ENCODE measurements around the gene C2orf76. TPM values are rescaled to one million over a fixed set of nuclear protein-coding genes. Genes with fewer than 3 reads are reported as not detected.

The C2orf76 gene
- total and polyA plus RNA-seq, 10 of the 15 experiments (the other 5 are each of a cell fraction or from before 2014, with no cell fraction given), result 14.0 to 46.1 (median 25.4) TPM

DNA sequence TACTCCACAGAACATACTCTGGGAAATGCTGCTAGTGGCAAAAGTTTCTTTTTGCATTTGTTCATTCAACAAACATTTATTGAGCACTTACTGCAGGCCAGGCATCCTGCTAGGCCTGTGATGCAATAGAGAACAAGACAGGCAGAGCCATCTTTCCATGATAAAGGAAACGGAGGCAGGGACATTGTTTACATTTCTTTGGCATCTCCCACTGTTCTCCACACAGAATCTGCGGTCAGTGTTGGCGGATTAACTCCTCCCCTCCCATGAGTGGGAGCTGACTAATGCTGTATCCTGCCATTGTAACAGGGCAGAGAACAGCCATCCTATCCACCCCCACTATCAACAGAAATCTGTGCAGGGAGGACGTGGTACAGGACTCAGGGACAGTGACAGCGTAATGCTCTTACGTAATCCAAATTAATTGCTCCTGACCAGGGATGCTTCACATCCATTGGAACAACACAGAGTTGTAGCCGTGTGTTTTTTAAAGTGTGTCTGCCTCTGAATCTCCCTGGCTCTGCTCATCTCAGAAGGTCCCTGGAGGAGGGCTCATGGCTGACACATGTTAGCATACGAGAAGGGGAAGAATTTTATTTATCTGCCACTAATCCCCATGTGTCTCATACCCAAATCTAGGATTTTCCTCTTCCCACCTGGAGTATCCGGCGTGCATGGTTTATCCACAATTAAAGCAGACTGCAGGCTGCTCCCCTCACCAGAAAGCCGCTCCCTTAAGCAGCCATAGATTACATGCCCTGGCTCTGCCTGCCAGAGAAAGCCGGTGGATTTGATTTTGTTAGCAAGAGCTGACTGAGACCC, 110.7 kb downstream of the C2orf76 start:
- Histone ChIP-seq H3K4me2 (ENCODE audit: control insufficient read depth, insufficient read depth) (no peak overlapping the region), H3K4me3 (no peak overlapping the region), H3K4me1 (ENCODE audit: control insufficient read depth, insufficient read depth, low read length) (no peaks in the 10 kb centered on the region), H3K9me3 (replicated peaks; ENCODE audit: control insufficient read depth, insufficient read depth, low read length) (no peaks in the 10 kb centered on the region), H3K9ac (ENCODE audit: control insufficient read depth, insufficient read depth, low read length) (no peak overlapping the region), H3K27me3 (replicated peaks in 1 of 2; ENCODE audit: control insufficient read depth in 2 of 2, insufficient read depth in 2 of 2, low read length in 1 of 2) (no peaks in the 10 kb centered on the region), H3K79me2 (ENCODE audit: control insufficient read depth, insufficient read depth, low read length) (no peaks in the 10 kb centered on the region), H4K20me1 (ENCODE audit: control insufficient read depth, insufficient read depth) (no peaks in the 10 kb centered on the region), H3K36me3 (ENCODE audit: control insufficient read depth in 2 of 2, insufficient read depth in 2 of 2, low read length in 1 of 2) (no peaks in the 10 kb centered on the region; a peak in 1 of 4 replicates), H2AFZ (ENCODE audit: control insufficient read depth, low read depth, low read length) (no peak overlapping the region), H3K27ac (ENCODE audit: control insufficient read depth, insufficient read depth) (no peak overlapping the region)
- RAD21 ChIA-PET (ENCODE audit: unreplicated experiment), result no interaction called here
- in situ Hi-C loops (cut with MboI) (no loop called here), intact Hi-C loops (cut with micrococcal nuclease; ENCODE audit: unreplicated experiment) (no loop called here)
- POLR2A ChIA-PET, result interaction anchor here (0.6 kb wide), 1 partner anchor 45 kb away, joined by 3 read pairs; no protein-coding TSS in a partner anchor
- SMC1A ChIA-PET (ENCODE audit: uncharacterized antibody, unreplicated experiment), result no interaction called here
- BruUV-seq (replicated peaks), result no TSS peak
- DNase-seq (ENCODE audit: low read depth, low spot score) (no peak), ATAC-seq (no peak), FAIRE-seq (no peak)
- WGBS (ENCODE audit: insufficient coverage, insufficient replicate concordance, low lambda C conversion rate, missing lambda C conversion rate), result 81% methylated on average over 12 of the region's 12 CpGs
- CTCF ChIA-PET, result interaction anchor here (2.3 kb wide), 1 partner anchor 374 kb away, joined by 6 read pairs; no protein-coding TSS in a partner anchor
- TF ChIP-seq NFYA (IDR thresholded peaks at IDR 0.05; ENCODE audit: borderline replicate concordance, low read depth, low read length) (no peak), TCF7 (IDR thresholded peaks at IDR 0.05; ENCODE audit: borderline replicate concordance) (no peak), CHD4 (IDR thresholded peaks at IDR 0.05) (no peak), BACH1 (IDR thresholded peaks at IDR 0.05; ENCODE audit: borderline replicate concordance) (no peak), TAF1 (IDR thresholded peaks at IDR 0.05; ENCODE audit: borderline replicate concordance, low read depth, low read length) (no peak), NR2F1 (conservative IDR thresholded peaks at IDR 0.05) (no peak), MEF2A (IDR thresholded peaks at IDR 0.05; ENCODE audit: insufficient read depth, low read depth, low read length) (no peak), SIX5 (IDR thresholded peaks at IDR 0.05; ENCODE audit: low read depth, low read length, severe bottlenecking) (no peak), JUNB (IDR thresholded peaks at IDR 0.05) (no peak), SP1 (IDR thresholded peaks at IDR 0.05; ENCODE audit: low read depth, low read length) (no peak), POU2F2 (IDR thresholded peaks at IDR 0.05; ENCODE audit: borderline replicate concordance, low read depth, low read length) (no peak), RAD21 (IDR thresholded peaks at IDR 0.05; ENCODE audit: insufficient read depth, low read depth, low read length) (no peak)
- TF ChIP-seq, protein P1, sequence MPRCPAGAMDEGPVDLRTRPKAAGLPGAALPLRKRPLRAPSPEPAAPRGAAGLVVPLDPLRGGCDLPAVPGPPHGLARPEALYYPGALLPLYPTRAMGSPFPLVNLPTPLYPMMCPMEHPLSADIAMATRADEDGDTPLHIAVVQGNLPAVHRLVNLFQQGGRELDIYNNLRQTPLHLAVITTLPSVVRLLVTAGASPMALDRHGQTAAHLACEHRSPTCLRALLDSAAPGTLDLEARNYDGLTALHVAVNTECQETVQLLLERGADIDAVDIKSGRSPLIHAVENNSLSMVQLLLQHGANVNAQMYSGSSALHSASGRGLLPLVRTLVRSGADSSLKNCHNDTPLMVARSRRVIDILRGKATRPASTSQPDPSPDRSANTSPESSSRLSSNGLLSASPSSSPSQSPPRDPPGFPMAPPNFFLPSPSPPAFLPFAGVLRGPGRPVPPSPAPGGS (IDR thresholded peaks at IDR 0.05; ENCODE audit: borderline replicate concordance, insufficient read depth, low read depth, low read length, poor library complexity, severe bottlenecking), result no peak
- TF ChIP-seq, protein P2, sequence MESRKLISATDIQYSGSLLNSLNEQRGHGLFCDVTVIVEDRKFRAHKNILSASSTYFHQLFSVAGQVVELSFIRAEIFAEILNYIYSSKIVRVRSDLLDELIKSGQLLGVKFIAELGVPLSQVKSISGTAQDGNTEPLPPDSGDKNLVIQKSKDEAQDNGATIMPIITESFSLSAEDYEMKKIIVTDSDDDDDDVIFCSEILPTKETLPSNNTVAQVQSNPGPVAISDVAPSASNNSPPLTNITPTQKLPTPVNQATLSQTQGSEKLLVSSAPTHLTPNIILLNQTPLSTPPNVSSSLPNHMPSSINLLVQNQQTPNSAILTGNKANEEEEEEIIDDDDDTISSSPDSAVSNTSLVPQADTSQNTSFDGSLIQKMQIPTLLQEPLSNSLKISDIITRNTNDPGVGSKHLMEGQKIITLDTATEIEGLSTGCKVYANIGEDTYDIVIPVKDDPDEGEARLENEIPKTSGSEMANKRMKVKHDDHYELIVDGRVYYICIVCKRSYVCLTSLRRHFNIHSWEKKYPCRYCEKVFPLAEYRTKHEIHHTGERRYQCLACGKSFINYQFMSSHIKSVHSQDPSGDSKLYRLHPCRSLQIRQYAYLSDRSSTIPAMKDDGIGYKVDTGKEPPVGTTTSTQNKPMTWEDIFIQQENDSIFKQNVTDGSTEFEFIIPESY (IDR thresholded peaks at IDR 0.05), result no peak
- TF ChIP-seq, protein P3, sequence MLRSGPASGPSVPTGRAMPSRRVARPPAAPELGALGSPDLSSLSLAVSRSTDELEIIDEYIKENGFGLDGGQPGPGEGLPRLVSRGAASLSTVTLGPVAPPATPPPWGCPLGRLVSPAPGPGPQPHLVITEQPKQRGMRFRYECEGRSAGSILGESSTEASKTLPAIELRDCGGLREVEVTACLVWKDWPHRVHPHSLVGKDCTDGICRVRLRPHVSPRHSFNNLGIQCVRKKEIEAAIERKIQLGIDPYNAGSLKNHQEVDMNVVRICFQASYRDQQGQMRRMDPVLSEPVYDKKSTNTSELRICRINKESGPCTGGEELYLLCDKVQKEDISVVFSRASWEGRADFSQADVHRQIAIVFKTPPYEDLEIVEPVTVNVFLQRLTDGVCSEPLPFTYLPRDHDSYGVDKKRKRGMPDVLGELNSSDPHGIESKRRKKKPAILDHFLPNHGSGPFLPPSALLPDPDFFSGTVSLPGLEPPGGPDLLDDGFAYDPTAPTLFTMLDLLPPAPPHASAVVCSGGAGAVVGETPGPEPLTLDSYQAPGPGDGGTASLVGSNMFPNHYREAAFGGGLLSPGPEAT (IDR thresholded peaks at IDR 0.05; ENCODE audit: low read depth), result no peak
- TF ChIP-seq, protein P4, sequence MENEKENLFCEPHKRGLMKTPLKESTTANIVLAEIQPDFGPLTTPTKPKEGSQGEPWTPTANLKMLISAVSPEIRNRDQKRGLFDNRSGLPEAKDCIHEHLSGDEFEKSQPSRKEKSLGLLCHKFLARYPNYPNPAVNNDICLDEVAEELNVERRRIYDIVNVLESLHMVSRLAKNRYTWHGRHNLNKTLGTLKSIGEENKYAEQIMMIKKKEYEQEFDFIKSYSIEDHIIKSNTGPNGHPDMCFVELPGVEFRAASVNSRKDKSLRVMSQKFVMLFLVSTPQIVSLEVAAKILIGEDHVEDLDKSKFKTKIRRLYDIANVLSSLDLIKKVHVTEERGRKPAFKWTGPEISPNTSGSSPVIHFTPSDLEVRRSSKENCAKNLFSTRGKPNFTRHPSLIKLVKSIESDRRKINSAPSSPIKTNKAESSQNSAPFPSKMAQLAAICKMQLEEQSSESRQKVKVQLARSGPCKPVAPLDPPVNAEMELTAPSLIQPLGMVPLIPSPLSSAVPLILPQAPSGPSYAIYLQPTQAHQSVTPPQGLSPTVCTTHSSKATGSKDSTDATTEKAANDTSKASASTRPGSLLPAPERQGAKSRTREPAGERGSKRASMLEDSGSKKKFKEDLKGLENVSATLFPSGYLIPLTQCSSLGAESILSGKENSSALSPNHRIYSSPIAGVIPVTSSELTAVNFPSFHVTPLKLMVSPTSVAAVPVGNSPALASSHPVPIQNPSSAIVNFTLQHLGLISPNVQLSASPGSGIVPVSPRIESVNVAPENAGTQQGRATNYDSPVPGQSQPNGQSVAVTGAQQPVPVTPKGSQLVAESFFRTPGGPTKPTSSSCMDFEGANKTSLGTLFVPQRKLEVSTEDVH (IDR thresholded peaks at IDR 0.05; ENCODE audit: low read depth, partially characterized antibody), result no peak

Data from GM12878 (cell line).